M059J (cell line): ENCODE measurements around the gene FNBP1L. TPM values are rescaled to one million over a fixed set of nuclear protein-coding genes. Genes with fewer than 3 reads are reported as not detected.
A peak's percentile ranks its signal among the peaks of the same experiment; 100 is the strongest.

Experiments used
- DNase-seq: peaks from one replicate; pipeline ENCODE4 v3.0.0-alpha.2; 2012; ENCODE audit warnings: low read depth
- total RNA-seq: library from RNA; depleted of rRNA; stranded (reverse); fragments of >200 nt; shearing (Covaris generic); gene quantifications from 2 replicates; pipeline ENCODE4 v1.2.3, GENCODE V29; 2014

FNBP1L gene
- total RNA-seq, 1 experiment from 2014 or later = 21.7 TPM

GRCh38 chr1:93532780-93533378 lies 85.0 kb downstream of the FNBP1L start:
- no peak for DNase-seq

DNA sequence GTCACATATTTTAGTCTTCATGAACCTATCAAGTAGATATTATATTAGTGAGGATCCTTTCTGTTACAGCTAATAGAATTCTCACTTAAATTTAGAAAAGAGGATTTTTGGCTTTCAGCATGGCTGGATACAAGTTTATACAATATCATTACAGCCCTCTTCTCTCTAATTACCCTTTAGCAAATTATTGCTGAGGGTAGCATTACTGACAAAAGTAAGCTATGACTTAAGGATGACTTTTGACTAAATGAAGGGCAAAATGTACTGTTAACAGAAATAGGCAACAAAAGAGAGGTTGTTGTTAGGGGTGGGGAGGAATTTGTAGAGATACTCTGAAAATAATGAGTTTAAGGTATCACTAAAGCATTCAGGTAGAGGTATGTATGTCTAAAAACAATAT lies 85.8 kb downstream of the FNBP1L start:
- no peak for DNase-seq

- DNase-seq = no peak
These were observed 89.5 kb downstream of the FNBP1L start for GRCh38 chr1:93537396-93537795.

DNA sequence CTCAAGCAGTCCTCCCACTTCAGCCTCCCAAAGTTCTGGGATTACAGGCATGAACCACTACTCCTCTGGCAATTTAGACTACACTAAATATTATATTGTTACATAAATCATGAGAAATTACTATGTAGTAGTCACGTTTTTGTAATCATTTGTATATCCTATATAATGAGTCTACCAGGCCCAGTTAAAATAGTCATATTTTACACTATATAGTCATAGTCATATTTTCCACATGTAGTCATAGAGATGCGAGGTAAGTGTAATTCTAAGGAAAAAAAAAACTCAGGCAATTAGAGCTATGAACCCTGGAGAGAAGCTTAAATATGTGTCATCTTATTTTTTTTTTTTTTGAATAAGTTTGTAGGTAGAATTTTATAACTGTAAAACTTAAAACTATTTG lies 90.0 kb downstream of the FNBP1L start:
- DNase-seq = no peak

DNA sequence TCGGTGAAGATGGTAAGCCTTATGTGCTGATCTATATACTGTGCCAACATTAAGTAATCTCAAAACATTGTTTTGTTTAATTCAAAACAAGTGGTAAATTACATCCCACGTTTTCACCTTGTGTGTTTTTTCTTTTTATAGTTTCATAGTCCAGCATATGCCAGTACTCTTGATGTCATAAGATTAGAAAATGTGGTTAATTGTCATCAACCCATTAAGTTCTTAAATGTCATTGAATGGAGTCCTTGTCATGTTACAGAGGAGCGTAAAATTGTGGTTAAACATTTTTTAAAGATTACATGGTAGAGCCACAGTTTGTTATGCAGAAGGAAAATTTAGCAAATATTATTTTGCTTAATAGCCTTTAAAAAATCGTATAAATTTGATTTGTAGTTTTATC lies 93.1 kb downstream of the FNBP1L start:
- no peak for DNase-seq

DNA sequence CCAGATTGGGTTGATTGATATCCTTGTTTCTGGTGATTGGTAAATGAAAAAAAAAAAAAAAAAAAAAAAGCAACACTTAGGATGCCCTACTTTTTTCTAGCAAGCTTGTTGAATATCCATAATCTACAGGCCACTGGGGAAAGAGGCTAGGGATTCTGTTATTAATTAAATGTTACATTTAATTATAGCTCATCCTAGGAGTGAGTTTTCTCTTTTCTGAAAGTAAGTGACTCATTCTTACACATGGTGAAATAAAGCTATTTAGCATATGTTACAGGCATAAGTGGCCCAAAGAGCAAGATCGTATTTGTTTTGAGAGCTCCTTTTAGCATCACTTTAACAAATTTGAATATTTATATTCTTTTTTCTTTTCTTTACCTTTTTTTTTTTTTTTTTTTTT lies 94.5 kb downstream of the FNBP1L start:
- DNase-seq = no peak

DNA sequence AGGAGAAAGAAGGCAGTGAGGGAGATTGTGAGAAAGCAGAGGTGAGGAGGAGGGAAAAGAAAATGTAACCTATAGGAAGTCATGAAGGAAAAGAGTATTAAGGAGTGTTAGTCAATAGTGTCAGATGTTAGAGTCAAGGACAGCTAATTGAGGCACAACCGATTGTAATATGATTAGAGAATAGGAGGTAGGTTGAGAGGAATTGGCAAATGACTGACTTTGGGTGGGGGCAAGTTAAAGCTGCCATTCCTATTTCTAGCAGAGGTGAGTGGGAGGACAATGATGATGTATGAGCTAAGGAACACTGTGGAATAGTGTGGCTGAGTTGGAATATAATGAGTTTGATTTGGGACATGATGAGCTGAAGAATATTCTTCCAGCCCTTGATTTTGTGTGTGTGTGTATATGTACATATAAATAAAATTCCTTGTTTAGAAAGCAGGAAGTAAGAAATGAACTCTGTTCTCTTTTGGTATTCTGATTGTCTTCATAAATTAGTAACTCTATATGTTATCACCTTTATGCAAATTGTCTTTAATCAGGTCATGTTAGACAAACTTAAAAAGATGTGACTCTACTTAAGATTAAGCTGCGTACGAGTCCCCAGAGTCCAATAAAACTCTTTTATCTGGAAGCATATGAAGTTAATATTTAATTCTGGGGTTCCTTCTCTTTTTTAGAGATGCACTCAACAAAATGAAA lies 98.4 kb downstream of the FNBP1L start:
- DNase-seq = no peak

- no peak for DNase-seq
These were observed 101.2 kb downstream of the FNBP1L start for GRCh38 chr1:93549131-93549530.

DNA sequence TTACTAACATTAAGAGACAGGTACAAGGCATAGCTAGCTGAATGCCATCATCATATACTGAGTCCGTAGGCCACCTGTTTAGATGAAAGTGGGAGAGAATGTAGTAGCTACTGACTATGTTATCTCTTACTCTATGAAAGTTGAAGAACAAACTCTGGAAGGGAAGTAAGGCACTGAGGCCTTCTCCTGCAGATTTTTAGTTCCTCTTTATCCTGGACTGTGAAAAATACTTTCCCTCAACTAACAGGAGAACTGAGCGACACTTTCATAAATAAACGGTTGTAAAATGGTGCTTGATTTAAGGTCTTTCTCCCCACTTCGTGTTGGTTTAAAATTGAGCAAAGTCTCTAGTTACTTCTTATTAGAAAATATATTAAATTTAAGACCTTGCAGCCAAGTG lies 101.9 kb downstream of the FNBP1L start:
- no peak for DNase-seq

DNA sequence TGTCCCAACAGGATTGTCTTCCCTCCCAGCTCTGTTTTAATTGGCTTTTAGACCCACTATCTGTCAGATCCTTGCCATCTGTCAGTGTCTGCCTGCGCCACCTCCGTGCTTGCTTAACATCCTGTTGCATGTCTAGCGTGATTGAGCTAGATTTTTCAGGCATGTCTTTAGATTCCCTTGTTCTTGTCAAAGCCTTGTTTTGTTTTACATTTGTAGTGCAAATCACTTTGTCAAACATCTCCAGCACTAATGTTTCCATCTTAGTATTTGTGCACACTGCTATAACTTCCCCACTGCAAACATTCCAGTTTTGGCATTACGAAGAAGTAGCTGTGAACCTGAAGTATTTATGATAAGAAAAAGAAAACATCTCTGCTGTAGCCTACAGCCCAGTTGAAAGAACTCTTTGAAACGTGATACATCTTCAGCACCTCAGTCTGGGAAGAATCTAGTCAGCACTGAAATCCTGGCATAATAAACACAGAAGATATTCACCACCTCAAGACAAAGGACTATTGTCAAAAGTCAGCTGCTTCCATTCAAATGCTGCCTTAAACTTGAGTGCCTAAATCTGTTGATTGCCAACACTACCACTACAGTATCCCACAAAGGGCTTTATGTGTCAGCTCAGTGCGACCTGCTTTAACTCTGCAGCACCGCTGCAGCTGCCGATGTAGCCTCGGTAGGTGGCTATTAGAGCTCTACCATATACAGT lies 105.0 kb downstream of the FNBP1L start:
- peak; percentile 34 for DNase-seq

DNA sequence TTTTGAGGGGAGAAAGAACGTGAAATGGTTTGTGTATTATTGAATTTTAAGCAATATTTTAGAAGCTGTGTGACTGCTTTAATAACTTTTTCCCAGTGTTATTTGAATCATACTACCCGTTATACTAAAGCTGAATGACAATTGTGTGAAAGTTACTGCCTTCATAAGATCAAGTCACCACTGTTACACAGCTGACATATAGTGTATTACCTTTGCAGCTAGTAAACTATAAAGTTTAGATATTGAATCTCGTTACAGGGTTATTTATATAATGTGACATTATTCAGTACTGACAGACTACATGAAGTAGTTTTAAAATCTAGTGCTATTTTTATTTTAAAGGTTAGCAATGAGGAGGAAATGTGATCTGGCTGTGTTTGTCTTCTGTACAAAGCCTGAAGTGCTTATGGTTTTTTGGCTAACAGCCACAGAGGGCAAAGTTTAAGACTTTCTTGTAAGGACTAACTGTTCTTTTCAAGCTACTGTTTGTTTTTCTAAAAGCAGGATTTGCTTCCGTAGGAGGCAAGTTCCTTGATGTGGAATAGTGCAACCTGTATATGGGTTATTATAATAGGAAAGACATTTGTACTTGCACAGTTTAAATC lies 106.1 kb downstream of the FNBP1L start:
- peak; percentile 78 for DNase-seq

GRCh38 chr1:93554883-93555872 lies 107.3 kb downstream of the FNBP1L start:
- no peak for DNase-seq

DNA sequence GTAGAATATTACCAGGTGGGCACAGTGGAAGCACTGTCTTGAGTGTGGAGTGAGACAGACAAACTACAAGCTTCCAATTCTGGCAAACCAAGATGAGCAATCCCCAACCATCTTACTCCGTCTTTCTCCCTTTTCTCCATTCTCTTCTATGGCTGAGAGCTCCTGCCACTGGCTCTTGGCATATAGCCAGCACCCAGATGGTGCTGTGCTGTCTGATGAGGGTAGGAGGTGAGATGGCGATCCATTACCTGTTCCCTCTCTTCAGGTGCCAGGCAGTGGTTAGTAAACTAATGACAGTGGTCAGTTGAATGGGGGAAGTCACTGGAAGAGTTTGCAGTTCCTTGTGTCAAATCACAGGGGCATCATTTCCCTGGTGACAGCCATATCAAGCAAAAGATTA lies 108.4 kb downstream of the FNBP1L start:
- DNase-seq = peak; percentile 20

DNA sequence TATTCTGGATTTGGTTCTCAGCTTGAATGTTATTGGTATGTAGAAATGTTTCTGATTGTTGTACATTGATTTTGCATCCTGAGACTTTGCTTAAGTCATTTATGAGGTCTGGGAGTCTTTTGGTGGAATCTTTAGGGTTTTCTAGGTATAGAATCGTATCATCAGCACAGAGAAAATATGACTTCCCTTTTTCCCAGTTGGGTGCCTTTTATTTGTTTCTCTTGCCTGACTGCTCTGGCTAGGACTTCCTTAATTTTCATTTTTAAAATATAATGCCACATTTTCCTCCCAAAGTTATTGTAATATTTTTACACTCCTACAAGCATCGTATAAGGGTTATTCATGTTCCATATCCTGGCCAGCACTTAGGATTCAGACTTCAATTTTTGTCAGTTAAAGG lies 111.1 kb downstream of the FNBP1L start:
- no peak for DNase-seq

GRCh38 chr1:93559695-93560094 lies 111.8 kb downstream of the FNBP1L start:
- DNase-seq = no peak

DNA sequence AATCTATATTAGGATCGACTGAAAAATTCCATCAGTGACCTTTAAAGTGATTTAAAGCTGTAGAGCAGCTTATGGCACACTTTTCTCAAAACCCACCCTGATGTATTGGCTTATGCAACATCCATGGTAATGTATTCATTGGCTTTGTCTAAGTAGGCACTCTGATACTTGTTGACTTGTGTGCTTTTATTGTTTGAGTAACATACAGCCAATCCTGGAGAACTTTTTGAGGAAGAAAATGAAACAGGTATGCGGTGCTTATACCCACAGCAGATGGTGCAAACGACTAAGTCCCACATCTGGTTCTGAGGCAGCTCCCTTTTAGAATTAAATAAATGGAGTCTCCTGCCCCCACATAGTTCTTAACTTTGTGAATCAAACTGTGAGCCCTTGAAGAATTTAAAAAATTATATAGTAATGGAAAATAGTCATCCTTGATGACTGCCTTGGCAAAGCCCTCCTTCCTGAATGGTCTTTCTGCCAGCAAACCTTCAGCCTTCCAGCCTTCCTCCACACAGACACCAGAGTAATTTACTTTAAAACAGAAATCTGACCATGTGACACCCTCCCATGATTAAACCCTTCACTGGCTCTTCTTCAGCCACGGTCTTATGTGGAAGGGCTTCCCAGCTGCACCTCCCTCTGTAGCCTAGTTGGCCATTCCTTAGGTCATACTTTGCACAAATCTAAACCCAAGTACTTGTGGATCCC lies 117.7 kb downstream of the FNBP1L start:
- no peak for DNase-seq

DNA sequence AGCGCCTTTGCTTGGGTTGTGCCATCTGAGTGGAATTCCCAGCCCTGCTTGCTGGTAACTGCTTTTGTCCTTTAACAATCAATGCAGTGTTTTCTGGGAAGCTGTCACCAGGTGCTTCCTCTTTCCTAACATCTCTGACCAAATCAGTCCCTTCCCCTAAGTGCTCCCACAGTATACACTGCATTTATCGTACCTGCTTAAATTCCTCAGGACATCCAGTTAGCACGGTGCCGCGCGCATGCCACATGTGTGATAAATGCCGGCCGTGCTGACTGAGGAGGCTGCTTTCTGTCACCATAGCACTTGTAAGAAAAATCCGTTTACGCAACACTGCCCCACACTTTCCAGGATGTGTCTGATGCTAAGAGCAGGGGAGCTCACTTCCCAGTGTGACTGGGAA lies 118.3 kb downstream of the FNBP1L start:
- DNase-seq = no peak

- peak; percentile 73 for DNase-seq
These were observed 119.5 kb downstream of the FNBP1L start for GRCh38 chr1:93567255-93567918.

DNA sequence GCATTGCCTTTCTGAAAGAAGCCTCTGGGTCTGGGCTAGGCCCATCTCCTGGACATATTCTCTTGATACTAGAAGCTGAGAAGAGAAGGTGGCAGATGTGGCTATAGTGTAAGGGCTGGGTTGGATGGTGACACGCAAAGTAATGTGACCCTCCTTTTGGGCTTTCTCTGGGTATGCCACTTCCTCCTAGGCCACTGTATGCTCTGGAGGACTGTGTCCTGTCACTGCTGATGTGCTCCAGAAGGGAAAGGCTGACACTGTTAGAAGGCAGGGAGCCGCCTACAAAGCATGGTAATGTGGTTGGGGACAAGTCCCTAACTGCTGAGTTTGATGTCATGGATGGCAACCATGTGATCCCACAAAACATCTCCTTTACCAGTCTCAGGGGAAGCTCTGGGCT lies 121.6 kb downstream of the FNBP1L start:
- DNase-seq = no peak

- DNase-seq = no peak
These were observed 123.8 kb downstream of the FNBP1L start for GRCh38 chr1:93571623-93572310.
